RWPE2 (cell line): Measurements from ENCODE around the gene CCSER1.
"Not testable (repeated sequence)": the region's sequence is repeated elsewhere in the genome, so short reads cannot be mapped to it uniquely, and the experiment has no call there.

Experiments
- ATAC-seq: fragments of 200-7000 bp; cut with Tn5 transposase; 3 replicates; pipeline ENCODE4 v1.9.1; 2021; ENCODE audit warnings: low read depth
- DNase-seq: peaks from one replicate; pipeline ENCODE4 v3.0.0-alpha.2; 2020; ENCODE audit warnings: low spot score
- H3K27ac ChIP-seq: fragments of 450-650 bp; 2 replicates; pipeline ENCODE4 v1.5.1; 2017; ENCODE audit warnings: mild to moderate bottlenecking; ENCODE audit not compliant: poor library complexity, severe bottlenecking
- H3K27me3 ChIP-seq: fragments of 250-450 bp; sonication (Bioruptor Pico); 2 replicates; pipeline ENCODE4 v1.5.1; 2021; ENCODE audit warnings: mild to moderate bottlenecking, moderate library complexity; ENCODE audit not compliant: insufficient read depth, poor library complexity, severe bottlenecking
- H3K36me3 ChIP-seq: fragments of 250-450 bp; sonication (Bioruptor Pico); 2 replicates; pipeline ENCODE4 v1.5.1; 2020; ENCODE audit warnings: low read depth, mild to moderate bottlenecking, moderate library complexity
- H3K4me1 ChIP-seq: fragments of 250-450 bp; sonication (Bioruptor Pico); 2 replicates; pipeline ENCODE4 v1.5.1; 2021; ENCODE audit warnings: mild to moderate bottlenecking, moderate library complexity; ENCODE audit not compliant: insufficient read depth, poor library complexity, severe bottlenecking
- H3K4me3 ChIP-seq: fragments of 250-450 bp; sonication (Bioruptor Pico); 2 replicates; pipeline ENCODE4 v1.5.1; 2021; ENCODE audit warnings: mild to moderate bottlenecking, moderate library complexity; ENCODE audit not compliant: severe bottlenecking
- H3K9me3 ChIP-seq: fragments of 250-450 bp; sonication (Bioruptor Pico); 2 replicates; pipeline ENCODE4 v1.5.1; 2021; ENCODE audit warnings: mild to moderate bottlenecking, moderate library complexity; ENCODE audit not compliant: severe bottlenecking
- CTCF ChIP-seq: fragments of 450-650 bp; IDR thresholded peaks from one replicate; pipeline ENCODE4 v1.5.1; 2017; ENCODE audit warnings: mild to moderate bottlenecking, moderate library complexity; ENCODE audit not compliant: poor library complexity, severe bottlenecking

CCSER1 gene

DNA sequence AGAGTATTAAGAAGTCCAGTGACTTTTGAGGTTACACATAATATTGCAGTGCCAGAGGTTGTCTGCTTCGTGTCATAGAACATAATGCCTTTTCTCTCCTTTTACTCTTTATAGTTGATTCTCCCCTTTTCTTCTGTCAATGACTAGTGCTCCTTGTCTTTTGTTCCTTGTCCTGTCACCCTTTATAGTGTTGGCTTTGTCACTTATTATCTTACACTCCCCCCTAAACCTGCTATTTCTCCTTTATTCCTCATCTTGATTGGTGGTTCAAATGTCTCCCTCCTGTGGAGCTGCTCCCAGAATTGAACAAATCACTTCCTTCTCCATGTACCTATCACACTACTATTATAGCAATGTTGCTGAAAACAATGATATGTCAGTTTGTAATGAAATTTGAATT, 1320.0 kb downstream of the CCSER1 start:
- TF ChIP-seq CTCF = no peak
- H3K27me3 ChIP-seq = no peaks in the 10 kb centered on the region
- no peak for DNase-seq
- no peak overlapping the region for H3K4me3 ChIP-seq
- H3K4me1 ChIP-seq = peaks cover 10% of the 10 kb centered on the region
- no peaks in the 10 kb centered on the region for H3K9me3 ChIP-seq
- no peak overlapping the region for H3K27ac ChIP-seq
- no peaks in the 10 kb centered on the region for H3K36me3 ChIP-seq
- no peak for ATAC-seq

DNA sequence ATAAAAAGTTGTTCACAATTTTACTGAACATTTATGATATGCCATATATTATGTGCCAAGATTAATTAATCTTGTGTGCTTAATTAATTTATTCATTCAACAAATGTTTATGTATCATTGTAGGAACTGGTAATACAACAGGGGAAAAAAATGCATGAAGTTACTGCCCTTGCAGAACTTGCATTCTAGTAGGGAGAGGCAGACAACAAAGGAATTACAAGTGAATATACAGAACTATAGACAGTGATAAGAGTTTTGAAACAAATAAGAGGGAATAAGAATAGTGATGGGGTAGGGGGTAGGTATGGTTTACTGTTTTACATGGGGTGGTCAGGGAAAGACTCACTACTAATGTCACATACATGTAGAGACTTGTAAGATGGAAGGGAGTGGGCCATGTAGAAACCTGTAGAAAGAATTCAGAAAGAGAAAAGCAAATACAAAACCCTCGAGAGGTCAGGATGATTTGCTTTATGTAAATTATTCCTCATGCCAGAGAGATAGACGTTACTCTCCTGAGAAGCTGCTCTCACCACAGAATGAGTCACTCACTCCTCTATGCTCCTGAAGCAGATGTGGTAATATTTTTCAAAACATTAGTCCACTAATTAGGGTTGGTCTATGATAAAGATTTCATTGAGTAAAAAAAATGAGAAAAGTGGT, 1321.6 kb downstream of the CCSER1 start:
- Histone ChIP-seq H3K27ac (no peak overlapping the region), H3K4me1 (peaks cover 10% of the 10 kb centered on the region), H3K4me3 (no peak overlapping the region), H3K36me3 (no peaks in the 10 kb centered on the region), H3K27me3 (no peaks in the 10 kb centered on the region), H3K9me3 (no peaks in the 10 kb centered on the region)
- TF ChIP-seq CTCF = no peak
- ATAC-seq (peak; percentile 99), DNase-seq (no peak)

- ATAC-seq = no peak
- H3K4me3 ChIP-seq = no peak overlapping the region
- TF ChIP-seq CTCF = no peak
- no peak for DNase-seq
- H3K9me3 ChIP-seq = no peaks in the 10 kb centered on the region
- peaks cover 3% of the 10 kb centered on the region for H3K4me1 ChIP-seq
- H3K36me3 ChIP-seq = no peaks in the 10 kb centered on the region
- H3K27ac ChIP-seq = no peak overlapping the region
- H3K27me3 ChIP-seq = no peaks in the 10 kb centered on the region
Observed at GRCh38 chr4:91454111-91454510, 1326.9 kb downstream of the CCSER1 start.

DNA sequence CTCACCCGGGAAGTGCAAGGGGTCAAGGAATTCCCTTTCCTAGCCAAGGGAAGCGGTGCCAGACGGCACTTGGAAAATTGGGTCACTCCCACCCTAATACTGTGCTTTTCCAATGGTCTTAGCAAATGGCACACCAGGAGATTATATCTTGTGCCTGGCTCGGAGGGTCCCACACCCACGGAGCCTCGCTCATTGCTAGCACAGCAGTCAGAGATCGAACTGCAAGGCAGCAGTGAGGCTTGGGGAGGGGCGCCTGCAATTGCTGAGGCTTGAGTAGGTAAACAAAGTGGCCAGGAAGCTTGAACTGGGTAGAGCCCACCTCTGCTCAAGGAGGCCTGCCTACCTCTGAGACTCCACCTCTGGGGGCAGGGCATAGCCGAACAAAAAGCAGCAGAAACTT, 1335.4 kb downstream of the CCSER1 start:
- not testable (repeated sequence) for H3K4me1 ChIP-seq, H3K27me3 ChIP-seq, H3K36me3 ChIP-seq, H3K9me3 ChIP-seq, H3K4me3 ChIP-seq, ATAC-seq, H3K27ac ChIP-seq
- DNase-seq = peak; percentile 12

DNA sequence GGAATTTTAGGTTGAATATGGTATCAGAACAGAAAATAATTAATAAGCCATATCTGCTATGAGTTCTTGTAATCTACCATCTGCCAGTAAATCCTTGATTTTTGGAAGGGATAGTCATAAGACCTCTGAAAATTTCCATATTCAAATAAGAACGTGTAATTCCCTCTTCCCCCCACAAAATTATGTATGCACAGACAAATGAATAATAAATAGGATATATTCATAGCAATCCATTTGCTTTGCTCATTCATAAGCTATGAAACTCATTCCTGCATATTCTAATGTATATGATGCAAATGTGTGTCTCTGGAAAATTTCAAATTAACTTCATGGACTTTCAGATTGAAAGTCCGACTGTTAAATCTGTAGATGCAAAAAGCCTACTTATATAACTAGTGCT, 1343.5 kb downstream of the CCSER1 start:
- no peak for TF ChIP-seq CTCF
- Histone ChIP-seq H3K27me3 (no peaks in the 10 kb centered on the region), H3K9me3 (no peaks in the 10 kb centered on the region), H3K4me3 (no peak overlapping the region), H3K27ac (no peak overlapping the region), H3K36me3 (no peaks in the 10 kb centered on the region), H3K4me1 (no peaks in the 10 kb centered on the region)
- ATAC-seq = no peak
- no peak for DNase-seq
